HEK293T (cell line): Measurements from ENCODE around the gene AAK1.

ENCODE experiments used
- FOXM1 ChIP-seq: fragments of 450-650 bp; IDR thresholded peaks from 2 replicates; pipeline ENCODE4 v1.6.1; 2017; ENCODE audit warnings: mild to moderate bottlenecking, borderline replicate concordance
- NFRKB ChIP-seq: fragments of 450-650 bp; IDR thresholded peaks from 2 replicates; pipeline ENCODE4 v1.6.1; 2016; ENCODE audit warnings: mild to moderate bottlenecking, moderate library complexity
- PKNOX1 ChIP-seq: fragments of 450-650 bp; IDR thresholded peaks from 2 replicates; pipeline ENCODE4 v1.6.1; 2016
- SUZ12 ChIP-seq: fragments of 450-650 bp; IDR thresholded peaks from 2 replicates; pipeline ENCODE4 v1.6.1; 2016; ENCODE audit warnings: mild to moderate bottlenecking

- TF ChIP-seq FOXM1 (no peak), PKNOX1 (no peak), SUZ12 (no peak), NFRKB (no peak)
Observed at GRCh38 chr2:69580486-69580885, 63.1 kb downstream of the AAK1 start.
